DMS79 treated with DMSO at 0.1 percent for 48 hours (cell line): ENCODE results near the gene PLXND1.

ENCODE experiments used
- DNase-seq: peaks from one replicate; lab custom pipeline; 2025; lab: John Stamatoyannopoulos, UW

PLXND1 gene

DNA sequence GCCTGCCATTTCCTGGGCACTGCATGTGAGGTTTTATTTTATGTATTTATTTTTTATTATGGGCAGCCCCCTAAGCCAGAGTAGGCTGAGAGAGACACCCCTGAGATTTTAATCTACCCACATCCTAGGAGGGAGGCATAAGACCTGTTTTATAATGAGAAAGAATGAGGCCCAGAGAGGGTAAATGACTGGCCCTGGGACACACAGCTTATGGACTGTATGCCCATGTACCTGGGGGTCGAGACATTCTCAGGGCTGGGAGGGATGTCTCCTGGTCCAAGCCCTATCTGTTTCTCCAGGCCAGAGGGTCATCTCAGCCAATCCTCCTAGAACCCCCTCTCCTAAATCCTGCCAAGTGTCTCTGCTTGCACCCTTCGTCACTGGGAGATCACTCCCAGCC lies 6.1 kb downstream of the PLXND1 start:
- DNase-seq: no peak

DNA sequence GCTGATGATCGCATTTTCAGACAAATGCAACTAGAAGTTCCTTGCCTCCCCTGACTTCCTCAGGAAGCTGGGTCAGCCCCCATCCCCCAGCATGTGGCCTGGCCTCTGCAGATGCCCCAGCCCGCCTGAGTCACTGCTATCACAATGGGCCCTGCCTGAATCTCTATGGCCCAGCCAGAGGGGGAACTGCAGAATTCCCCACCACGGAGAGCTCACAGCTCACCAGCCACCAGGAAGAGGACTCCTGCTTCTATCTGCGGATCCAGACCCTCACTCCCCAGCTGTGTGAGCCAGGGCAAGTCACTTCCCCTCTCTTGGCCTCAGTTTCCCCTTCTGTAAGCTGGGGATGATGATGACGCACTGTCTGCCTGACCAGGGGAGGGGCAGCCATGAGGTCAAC lies 6.9 kb downstream of the PLXND1 start:
- no peak for DNase-seq

DNA sequence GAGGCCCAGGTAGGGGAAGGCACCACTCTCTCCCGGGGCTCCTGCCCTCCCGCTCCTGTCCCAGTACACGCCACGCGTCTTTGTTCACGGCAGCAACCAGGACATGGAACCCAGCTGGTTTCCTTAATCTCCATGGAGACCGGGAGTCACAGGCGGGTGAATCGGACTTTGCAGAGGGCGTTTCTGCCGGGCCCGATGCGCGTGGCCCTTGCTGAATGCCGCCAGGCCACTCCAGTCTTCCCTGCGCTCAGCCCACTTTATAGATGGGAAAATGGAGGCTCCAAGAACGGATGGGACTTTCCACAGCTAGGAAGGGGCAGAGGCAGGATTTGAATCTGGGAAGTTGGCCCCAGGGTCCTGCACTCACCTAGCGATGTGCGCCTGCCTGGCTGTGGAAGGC lies 7.4 kb downstream of the PLXND1 start:
- no peak for DNase-seq

DNA sequence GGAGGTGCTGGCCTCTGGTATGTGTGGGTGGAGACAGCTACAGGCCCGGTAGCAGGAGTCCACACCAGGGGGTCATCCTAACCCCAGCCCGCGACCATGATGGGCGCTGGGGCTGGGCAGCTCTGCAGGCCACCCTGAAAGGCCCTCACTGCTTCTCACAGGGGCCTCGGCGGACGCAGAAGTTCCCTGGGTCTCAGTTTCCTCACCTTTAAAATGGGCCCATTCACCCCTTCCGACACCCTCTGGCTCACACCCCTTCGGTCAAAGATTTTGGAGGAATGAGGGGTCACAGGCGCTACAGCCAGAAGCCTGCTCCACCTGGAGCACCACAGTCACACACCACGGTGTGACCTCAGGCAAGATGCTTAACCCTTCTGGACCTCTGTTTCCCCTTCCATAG lies 8.0 kb downstream of the PLXND1 start:
- DNase-seq: no peak

DNA sequence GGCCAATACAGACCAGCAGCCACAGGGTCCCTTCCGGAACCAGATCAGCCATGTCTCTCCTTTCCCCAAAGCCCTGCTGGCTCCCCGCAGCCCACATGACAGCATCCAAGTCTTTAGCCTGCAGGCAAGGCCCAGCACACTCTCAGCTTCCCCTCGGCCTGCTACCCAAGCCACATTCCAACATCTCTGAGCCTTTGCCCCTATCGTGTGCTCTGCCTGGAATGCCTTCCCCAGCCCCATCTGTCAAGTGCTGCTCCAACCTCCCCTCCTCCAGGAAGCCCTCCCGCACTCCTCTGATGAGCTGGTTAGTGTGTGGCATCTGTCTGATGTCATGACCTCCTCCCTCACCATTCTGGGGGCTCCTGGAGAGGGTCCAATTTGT lies 8.5 kb downstream of the PLXND1 start:
- DNase-seq: no peak

DNA sequence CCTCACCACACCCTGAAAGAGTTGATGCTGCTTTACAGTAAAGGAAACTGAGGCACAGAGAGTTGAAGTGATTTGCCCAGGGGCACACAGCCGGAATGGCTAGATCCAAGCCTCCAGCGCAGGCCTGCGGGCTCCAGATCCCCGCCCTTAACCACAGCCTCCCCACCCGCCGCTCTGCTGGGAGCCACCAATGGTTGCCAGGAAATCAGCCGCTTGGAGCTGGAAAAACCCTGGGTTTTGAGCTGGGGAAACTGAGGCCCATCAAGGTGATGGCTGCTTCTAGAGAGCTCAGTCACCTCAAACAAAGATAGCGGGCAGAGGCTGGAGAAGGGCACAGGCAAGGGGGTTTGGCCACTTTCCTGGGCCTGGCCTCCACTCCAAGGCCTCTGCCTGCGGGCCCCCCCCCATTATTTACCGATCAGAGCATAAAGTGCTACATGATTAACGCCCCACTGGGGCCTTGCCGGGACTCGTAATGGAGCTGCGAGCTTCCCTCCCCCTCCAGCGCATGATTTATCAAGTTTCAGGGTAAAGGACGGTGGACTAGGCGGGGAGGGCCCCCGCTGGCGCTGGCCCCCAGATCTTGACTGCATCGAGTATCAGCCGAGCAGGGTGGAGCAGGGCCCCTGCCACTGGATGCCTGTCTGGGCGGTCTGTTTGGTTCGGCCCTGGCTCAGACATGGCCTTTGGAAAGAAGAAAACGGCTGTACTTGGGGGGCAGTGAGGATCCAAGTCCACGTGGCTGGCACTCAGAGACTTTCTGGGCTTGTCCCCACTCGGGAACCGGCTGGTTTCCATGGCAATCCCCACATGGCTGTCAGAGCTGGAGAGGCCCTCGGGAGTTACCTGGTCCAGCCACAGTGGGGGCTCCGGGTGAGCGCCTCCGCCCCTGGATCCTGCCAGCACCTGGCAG lies 9.1 kb downstream of the PLXND1 start:
- DNase-seq: no peak

DNA sequence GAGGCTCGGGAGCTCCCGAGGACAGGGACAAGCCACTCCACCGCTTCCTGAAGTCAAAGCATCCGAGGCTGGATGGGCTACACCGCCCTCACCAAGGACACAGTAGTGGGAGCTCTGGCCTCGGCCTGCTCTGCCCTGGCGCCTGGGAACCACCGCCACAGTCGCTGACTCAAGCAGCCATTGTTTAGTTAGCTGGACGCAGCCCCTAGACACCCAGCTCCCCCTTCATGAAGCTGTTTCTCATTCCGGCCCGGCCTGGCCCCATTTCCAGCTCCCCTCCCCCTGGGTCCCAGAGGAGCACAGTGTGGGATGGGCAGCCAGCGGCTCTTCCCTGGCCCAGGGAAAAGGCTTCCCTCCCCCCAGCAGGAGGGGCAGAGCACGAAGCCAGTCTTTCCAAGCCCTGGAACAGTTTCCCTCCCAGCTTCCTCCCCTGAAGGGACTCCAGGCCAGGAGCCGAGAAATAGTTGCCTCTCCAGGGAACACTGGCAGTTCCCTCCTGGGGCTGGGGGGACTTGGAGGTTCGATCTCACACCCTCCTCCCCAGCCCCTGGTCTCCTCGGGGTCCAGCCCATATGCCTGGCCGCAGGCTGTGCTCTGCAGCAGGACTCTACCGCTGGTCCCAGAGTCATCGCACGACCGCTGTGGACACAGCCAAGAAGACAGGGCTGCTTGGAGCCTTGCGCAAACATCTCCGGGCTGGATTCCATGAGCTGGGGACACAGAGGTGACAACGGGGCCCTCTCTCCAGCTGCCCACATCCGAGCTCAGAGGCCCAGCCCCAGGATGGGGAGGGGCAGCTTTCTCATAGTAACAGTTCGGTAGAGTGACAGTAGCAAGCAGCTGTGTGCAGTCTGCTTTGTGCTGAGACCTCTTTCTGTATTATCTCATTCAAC lies 10.0 kb downstream of the PLXND1 start:
- no peak for DNase-seq

DNA sequence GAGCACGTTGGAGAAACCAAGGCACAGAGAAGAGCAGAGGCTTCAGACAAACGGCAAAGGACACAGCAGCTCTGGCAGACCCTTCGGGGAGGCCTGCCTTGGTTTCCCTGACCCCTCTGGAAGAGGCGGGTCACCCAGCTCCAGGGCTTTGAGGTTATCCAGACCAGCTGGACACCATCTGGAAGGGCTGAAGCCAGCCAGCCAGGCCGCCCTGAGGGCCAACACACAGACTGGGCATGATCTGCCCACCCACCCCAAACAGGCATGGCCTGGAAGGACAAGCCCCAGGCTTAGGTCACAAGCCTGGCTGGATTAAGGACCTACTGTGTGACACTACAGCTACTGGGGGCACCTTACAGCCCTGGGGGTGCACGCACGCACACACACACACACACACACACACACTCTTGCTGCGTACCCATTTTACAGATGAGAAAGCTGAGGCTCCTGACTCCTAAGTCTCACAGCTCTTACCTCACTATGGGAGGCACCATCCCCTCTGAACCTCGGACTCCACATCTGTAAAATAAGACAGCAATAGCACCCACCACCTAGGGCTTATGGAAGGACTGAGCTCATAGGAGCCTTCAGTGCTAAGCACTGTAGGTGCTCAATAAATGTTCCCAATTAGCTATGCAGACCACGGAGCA lies 10.8 kb downstream of the PLXND1 start:
- no peak for DNase-seq

DNA sequence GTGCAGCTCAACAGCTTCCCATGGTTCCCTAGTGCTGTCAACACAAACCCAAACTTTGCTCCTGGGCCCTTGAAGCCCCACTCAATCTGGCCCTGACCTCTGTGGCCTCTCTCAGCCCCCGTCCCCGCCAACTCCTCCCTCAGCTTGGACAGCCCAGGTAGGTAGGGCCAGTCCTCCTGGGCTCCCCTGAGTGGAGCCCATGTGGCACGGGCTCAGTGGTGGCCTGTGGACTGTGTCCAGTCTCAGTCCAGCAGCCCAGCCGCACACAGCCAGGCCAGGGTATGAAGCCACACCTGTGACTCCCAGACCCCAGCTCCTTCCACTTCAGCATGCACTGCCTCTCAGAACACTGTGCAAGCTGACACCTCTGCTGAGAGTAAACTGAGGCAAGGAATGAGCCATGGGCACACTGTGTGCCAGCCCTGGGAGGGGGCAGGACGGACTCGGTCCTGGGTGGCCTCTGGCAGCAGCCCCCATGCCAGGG lies 11.5 kb downstream of the PLXND1 start:
- no peak for DNase-seq

DNA sequence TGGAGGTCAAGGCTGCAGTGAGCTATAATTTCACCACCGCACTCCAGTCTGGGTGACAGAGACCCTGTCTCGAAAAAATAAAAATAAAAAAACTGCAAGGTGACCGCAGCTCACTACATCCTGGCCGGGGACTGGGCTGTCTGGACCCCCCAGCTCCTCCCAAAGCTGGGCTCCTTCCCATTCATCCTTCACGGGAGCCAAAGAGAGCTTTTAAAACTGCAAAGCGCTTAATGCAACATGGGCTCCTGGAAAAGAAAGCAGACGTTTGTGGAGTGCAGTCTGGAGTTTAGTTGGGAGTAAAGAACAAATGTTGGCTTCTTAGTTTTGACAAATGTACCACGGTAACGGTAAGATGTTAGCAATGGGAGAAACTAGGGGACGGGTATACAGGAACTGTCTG lies 12.1 kb downstream of the PLXND1 start:
- peak; percentile 17 for DNase-seq

DNA sequence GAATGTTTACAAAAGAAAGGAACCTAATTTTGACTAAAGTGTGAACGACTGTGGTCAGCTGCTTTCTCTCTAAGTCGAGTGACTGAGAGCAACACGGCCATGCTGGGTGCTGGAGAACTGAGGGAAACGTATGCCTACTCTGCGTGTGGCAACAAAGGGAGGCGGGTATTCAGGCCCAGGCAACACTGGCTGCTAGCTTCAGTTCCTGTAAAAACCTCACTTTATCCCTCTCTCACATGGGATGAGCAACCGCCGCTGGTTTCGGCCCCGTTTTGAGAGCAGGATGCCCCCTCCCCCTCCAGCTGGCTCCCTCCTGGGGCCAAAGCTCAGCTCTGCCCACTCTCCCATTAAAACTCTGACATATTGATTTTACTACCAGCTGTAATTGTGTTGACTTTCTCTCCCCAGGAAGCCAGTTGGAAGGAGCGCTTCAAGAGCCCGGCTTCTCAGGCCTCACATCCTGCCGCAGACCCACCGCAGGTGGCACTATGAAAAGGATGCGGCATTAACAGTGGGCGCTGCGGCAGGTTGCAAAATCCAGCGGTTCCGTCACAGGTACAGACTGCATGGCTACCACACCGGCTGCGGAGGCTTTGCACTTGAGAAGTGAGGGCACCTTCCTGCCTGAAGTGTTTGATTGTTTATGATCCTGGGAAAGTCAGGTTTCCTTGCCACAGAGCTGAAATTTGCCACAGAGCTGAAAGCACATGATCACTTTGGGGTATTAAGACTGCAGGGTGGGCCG lies 12.7 kb downstream of the PLXND1 start:
- peak; percentile 93 for DNase-seq

DNA sequence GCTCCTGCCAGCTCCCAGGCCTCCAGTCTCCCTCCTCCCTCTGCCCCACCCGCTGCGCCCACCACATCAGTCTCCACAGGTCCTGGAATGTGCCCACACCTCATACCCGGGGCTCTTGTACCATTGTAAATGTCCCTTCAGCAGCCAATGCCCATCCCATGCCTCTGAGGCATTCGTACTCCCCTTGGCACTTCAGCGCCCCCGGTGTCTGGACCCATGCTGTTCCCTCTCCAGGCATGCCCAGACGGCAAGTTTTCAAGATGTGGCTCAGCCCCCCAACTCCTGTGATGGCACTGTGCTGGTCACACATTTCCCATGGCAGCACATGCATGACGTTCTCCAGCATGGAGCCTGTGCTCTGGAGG lies 13.3 kb downstream of the PLXND1 start:
- no peak for DNase-seq

DNA sequence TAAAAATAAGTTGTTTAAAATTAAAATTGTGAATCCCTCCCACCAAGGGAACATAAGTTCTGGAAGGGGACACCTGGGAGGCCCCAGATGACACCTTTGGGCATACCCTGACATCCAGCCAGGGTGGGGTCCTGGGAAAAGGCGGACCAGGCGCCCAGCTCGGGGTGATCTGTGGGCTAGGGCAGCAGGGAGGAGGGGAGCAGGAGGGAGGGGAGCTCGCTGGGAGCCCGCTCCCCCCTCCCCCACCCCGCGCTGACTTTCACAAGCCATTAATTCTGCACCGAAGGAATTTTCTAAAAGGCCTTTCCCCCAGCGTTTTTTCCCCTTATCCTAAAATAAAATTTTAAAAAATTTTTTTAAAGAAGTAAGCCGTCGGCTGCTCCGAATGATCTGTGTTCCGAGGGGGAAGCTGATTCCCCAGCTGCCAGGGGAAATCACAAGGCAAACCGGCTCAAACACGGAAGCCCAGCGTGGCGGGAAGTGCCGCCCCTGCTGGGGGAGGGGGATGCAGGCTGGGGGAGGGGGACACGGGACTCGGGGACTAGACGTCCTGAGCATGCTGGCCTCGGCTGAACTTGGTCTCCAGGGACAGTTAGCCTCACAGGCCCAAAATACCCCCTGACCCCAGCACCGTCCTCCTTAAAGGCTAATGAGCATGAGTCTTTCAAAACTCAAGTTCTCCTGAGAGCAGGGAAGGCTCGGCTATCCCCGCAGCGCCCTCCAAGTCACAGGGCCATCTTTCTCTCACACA lies 13.9 kb downstream of the PLXND1 start:
- DNase-seq: peak; percentile 38

DNA sequence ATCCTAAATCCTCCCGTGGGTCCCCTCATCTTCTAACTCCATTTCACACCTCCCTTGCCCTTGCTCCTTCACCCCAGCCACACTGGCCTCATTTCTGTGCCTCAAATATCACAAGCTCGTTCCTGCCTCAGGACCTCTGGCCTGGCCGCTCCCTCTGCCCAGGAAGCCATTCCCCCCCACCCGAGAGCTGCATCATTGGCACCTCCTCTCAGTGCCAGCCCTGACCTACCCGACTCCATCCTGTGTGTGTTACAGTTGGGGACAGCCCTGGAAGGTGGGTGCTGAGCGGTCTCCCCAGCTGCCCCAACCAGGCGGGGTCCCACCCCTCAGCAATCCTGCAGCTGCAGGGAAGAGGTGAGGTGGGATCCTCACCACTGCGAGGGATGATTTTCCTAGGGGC lies 14.5 kb downstream of the PLXND1 start:
- no peak for DNase-seq

DNA sequence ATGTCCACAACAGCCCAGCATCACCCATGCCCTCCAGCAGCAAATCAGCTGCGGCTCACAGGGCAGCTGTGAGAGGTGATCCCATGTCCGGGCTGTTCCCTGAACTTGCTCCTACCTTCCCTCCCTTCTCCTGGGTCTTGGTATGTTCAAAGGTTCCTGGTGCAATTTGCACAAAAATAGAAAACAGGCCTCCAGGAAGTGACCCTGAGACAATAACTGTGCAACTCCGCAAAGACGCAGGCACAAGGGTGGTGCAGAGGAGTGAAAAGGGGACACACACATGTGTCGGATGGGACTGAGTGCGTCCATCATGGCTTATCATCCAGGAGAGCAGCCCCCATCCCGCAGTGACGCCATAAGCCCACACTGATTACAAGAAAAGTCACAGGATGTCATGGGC lies 16.3 kb downstream of the PLXND1 start:
- DNase-seq: no peak

DNA sequence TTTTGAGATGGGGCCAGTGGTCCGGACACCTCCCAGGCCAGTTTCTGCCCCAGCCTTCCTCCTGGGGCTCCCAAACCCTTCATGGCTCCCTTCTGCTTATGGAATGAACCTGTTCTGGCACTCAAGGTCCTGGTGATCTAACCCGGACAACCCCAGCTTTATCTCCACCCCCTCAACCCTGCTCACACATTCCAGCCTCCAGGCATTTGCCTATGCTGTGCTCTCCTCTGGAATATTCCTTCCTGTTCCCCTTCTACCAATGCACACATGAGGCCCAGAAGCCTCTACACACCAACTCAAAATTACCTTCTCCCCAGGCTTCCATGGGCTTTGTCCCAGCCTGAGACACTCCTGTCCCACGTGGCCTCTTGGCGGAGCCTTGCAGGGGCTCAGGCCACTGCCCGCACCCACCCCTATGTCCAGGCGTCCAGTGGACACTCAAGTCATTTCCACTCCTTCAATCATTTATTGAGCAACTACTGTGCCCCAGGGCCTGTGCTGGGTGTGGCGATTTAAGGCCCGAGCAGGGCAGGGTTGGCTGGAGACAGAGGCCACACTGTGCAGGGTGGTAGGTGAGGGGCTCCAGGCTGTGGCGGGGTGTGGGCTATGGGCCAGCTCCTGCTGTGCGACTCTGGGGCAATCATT lies 18.8 kb downstream of the PLXND1 start:
- no peak for DNase-seq

DNA sequence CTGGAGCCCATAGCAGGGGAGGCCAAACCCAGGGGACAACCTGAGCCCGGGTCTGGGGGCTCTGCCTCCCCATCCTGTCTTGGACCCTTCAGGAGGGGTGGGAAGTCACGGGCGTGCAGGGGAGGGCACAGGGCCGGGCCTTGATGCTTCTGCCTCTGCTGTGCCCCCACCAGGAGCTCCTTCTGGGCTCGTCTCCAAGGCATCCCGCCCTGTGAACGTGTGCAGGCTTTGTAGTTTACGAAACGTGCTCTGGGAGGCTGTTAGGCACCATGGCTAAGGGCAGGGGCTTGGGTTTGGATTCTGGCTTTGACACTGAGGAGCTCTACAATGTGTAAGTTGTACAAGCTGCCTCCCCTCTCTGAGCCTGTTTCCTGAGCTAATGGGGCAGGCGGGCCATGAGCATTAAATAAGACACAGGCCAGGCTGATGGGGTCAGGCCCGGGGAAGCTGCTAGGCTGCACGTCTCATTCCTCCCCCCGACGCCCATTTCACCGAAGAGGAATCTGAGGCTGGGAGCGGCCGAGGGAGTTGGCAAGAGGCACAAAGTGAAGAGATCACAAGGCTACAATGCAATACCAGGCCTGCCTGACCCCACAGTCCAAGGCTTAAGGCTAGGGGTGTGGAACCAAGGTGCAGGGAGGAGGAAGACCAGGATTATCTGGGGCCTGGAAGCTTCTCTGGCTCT lies 19.6 kb downstream of the PLXND1 start:
- DNase-seq: no peak

DNA sequence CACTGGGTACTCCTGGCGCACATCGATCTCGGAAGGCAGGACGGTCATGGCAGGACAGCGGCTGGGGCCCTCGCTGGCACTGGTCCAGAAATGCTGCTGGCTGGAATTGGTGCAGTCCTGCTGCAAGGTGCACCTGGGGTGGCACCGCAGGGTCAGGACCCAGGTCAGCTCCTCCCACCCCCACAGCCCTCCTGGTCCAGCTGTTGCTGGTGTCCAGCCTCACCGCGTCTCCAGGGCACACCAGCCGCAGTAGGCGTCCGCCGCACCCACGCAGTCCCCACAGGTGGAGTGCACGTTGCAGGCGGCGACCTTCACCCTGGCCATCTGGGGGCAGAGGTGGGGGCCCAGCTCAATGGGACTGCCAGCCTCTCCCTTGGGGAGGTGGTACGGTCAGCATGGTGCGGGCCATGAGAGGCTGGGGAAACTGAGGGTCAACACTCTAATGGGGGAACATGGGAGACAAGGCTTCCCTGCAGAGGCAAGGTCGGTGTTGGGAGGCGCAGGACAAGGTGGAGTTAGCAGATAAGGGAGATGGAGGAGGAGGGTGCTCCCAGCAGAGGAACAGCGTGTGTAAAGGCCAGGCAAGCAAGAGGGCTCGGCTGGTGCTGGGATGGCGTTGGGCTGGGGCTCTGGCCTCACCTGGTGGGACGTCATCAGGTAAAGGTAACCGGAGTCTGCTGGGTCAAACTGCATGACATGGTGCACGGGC lies 20.4 kb downstream of the PLXND1 start:
- DNase-seq: no peak

DNA sequence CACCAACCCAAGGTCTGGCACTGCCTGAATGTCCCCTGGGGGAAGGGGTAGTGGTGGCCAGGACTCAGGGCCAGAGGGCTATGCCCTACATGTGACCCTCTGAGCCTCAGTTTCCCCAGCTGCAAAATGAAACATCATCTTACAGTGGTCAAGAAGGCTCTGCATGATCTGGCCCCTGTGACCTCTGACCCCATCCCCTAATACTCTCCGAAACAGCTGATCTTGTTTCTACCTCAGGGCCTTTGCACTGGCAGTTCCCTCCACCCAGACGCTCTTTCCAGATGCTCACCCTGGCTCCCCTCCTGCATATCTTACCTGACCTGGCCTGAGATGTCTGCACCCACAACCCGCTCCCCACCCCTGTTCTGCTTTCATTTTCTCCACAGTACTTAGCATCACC lies 21.8 kb downstream of the PLXND1 start:
- DNase-seq: no peak
